ENCODE data around the gene EIF3J.
A peak's percentile ranks its signal among the peaks of the same experiment; 100 is the strongest.
"Not testable (repeated sequence)": the region's sequence is repeated elsewhere in the genome, so short reads cannot be mapped to it uniquely, and the experiment has no call there.

The EIF3J gene

DNA sequence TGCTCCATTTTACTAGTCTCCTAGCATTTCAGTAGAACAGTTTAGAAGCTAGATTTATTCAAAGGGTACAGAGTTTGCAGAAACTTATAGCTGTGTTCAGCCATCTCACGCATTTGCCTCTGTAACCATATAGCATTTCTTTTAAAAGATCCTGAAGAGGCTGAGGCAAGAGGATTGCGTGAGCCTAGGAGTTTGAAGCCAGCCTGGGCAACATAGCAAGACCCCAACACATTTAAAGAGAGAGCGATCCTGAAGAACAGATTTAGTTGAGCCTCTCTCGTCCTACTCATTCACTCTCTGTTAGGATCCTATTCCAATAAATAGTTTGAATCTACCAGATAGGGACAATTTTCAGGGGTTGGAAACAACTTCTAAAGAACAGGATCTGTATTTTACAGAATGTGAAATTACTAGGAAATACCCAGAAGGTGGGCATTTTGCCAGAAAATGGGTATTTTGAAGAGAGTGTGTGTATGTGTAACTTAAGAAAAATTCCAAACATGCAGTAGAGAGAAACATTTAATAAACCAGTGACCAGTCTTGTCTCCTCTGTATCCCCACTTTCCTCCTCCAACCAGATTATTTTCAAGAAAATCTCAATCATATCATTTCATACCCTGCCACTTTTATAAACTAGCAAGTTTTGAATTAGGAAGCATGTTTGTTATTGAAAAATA lies 4.5 kb downstream of the EIF3J start:
- TF ChIP-seq, protein P1, sequence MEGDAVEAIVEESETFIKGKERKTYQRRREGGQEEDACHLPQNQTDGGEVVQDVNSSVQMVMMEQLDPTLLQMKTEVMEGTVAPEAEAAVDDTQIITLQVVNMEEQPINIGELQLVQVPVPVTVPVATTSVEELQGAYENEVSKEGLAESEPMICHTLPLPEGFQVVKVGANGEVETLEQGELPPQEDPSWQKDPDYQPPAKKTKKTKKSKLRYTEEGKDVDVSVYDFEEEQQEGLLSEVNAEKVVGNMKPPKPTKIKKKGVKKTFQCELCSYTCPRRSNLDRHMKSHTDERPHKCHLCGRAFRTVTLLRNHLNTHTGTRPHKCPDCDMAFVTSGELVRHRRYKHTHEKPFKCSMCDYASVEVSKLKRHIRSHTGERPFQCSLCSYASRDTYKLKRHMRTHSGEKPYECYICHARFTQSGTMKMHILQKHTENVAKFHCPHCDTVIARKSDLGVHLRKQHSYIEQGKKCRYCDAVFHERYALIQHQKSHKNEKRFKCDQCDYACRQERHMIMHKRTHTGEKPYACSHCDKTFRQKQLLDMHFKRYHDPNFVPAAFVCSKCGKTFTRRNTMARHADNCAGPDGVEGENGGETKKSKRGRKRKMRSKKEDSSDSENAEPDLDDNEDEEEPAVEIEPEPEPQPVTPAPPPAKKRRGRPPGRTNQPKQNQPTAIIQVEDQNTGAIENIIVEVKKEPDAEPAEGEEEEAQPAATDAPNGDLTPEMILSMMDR (IDR thresholded peaks at IDR 0.05; ENCODE audit: control insufficient read depth, extremely low read depth, insufficient read depth) = no peak
- H3K4me3 ChIP-seq (ENCODE audit: low read depth, low read length) = no peak overlapping the region
- no peak for DNase-seq (ENCODE audit: low read depth)

- TF ChIP-seq, protein P1 (IDR thresholded peaks at IDR 0.05; ENCODE audit: control insufficient read depth, extremely low read depth, insufficient read depth) = no peak
- no peak for DNase-seq (ENCODE audit: low read depth)
Measured at GRCh38 chr15:44542596-44542995, 5.6 kb downstream of the EIF3J start.

DNA sequence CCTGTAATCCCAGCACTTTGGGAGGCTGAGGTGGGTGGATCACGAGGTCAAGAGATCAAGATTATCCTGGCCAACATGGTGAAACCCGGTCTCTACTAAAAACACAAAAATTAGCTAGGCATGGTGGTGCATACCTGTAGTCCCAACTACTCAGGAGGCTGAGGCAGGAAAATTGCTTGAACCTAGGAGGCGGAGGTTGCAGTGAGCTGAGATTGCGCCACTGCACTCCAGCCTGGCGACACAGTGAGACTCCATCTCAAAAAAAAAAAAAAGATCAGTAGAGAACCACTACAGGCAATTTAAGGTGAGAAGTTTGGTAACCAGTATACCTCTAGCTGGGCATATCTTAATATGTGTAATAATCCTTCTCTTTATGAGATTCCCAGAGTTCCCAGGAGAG lies 7.8 kb downstream of the EIF3J start:
- not testable (repeated sequence) for H3K4me3 ChIP-seq (ENCODE audit: low read depth, low read length); DNase-seq (ENCODE audit: low read depth)

More at GRCh38 chr15:44542596-44542995, 5.6 kb downstream of the EIF3J start:
- no peak overlapping the region for H3K4me3 ChIP-seq (ENCODE audit: low read depth, low read length)

- no peak overlapping the region for H3K4me3 ChIP-seq (ENCODE audit: low read depth, low read length)
- DNase-seq (ENCODE audit: low read depth) = no peak
- TF ChIP-seq, protein P1 (IDR thresholded peaks at IDR 0.05; ENCODE audit: control insufficient read depth, extremely low read depth, insufficient read depth) = peak; percentile 37; the same call in 1 of the 2 replicates
Measured at GRCh38 chr15:44545913-44546802, 9.2 kb downstream of the EIF3J start.

- DNase-seq (ENCODE audit: low read depth) = not testable (repeated sequence)
Measured at GRCh38 chr15:44549152-44549551, 12.2 kb downstream of the EIF3J start.

GRCh38 chr15:44550256-44550655 lies 13.3 kb downstream of the EIF3J start:
- no peak overlapping the region for H3K4me3 ChIP-seq (ENCODE audit: low read depth, low read length)
- DNase-seq (ENCODE audit: low read depth) = peak; percentile 50
- TF ChIP-seq, protein P1 (IDR thresholded peaks at IDR 0.05; ENCODE audit: control insufficient read depth, extremely low read depth, insufficient read depth) = peak; percentile 33; the same call in 1 of the 2 replicates

More at GRCh38 chr15:44549152-44549551, 12.2 kb downstream of the EIF3J start:
- H3K4me3 ChIP-seq (ENCODE audit: low read depth, low read length) = not testable (repeated sequence)

DNA sequence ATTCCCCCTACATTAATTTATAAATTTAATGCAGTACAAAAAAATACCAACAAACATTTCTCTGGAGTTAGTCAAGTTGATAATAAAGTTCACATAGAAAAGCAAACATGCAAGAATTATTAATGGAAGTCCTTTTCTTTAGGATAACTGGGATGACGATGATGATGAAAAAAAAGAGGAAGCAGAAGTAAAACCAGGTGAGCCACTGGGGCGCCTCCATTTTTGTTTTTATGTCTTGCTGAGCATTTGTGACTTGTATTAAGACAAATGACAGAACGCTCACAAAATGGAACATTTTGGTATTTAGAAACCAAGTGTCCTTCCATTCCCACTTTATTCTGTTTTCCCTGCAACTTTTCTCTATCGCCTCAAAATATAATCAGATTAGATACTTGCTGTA lies 13.8 kb downstream of the EIF3J start:
- no peak overlapping the region for H3K4me3 ChIP-seq (ENCODE audit: low read depth, low read length)
- DNase-seq (ENCODE audit: low read depth) = no peak
- TF ChIP-seq, protein P1 (IDR thresholded peaks at IDR 0.05; ENCODE audit: control insufficient read depth, extremely low read depth, insufficient read depth) = no peak

Measured in LNCaP clone FGC (cell line).